GM23338 (cell line): ENCODE data around the gene MID1. TPM values are rescaled to one million over a fixed set of nuclear protein-coding genes. Genes with fewer than 3 reads are reported as not detected.
A peak's percentile ranks its signal among the peaks of the same experiment; 100 is the strongest.

Experiments
- ATAC-seq: fragments of 200-7000 bp; cut with Tn5 transposase; 3 replicates; pipeline ENCODE4 v1.9.1; 2020
- DNase-seq: peaks from one replicate; pipeline ENCODE4 v3.0.0-alpha.2; 2015; ENCODE audit warnings: low spot score
- H2AFZ ChIP-seq: fragments of 200-600 bp; sonication (generic); 2 replicates; pipeline ENCODE4 v1.8.0; 2016; ENCODE audit warnings: antibody characterized with exemption, mild to moderate bottlenecking, moderate library complexity
- H3F3A ChIP-seq: fragments of 200-600 bp; sonication (generic); replicated peaks from 2 replicates; pipeline ENCODE4 v1.8.0; 2017; ENCODE audit warnings: antibody characterized with exemption, mixed run types, low read depth
- H3K27ac ChIP-seq: fragments of 200-600 bp; sonication (generic); 2 replicates; pipeline ENCODE4 v1.6.1; 2016; ENCODE audit warnings: low read depth
- H3K27me3 ChIP-seq: fragments of 200-600 bp; sonication (generic); 2 replicates; pipeline ENCODE4 v1.8.0; 2016; ENCODE audit warnings: mild to moderate bottlenecking, mixed run types, moderate library complexity; ENCODE audit not compliant: insufficient read depth
- H3K36me3 ChIP-seq: fragments of 200-600 bp; sonication (generic); 2 replicates; pipeline ENCODE4 v1.8.0; 2016; ENCODE audit warnings: mild to moderate bottlenecking; ENCODE audit not compliant: insufficient read depth
- H3K4me1 ChIP-seq: fragments of 200-600 bp; sonication (generic); 2 replicates; pipeline ENCODE4 v1.8.0; 2016; ENCODE audit warnings: mild to moderate bottlenecking, moderate library complexity; ENCODE audit not compliant: insufficient read depth
- H3K4me2 ChIP-seq: fragments of 200-600 bp; sonication (generic); 2 replicates; pipeline ENCODE4 v1.7.1; 2017; ENCODE audit warnings: mixed run types
- H3K4me3 ChIP-seq: fragments of 200-600 bp; sonication (generic); 2 replicates; pipeline ENCODE4 v1.6.1; 2016; ENCODE audit warnings: mixed run types
- H3K79me2 ChIP-seq: fragments of 200-600 bp; sonication (generic); replicated peaks from 2 replicates; pipeline ENCODE4 v1.8.0; 2017; ENCODE audit warnings: mild to moderate bottlenecking; ENCODE audit not compliant: insufficient read depth
- H3K9me2 ChIP-seq: fragments of 200-600 bp; sonication (generic); 2 replicates; pipeline ENCODE4 v1.8.0; 2017; ENCODE audit not compliant: insufficient read depth
- H4K20me1 ChIP-seq: fragments of 200-600 bp; sonication (generic); replicated peaks from 2 replicates; pipeline ENCODE4 v1.8.0; 2017; ENCODE audit warnings: mild to moderate bottlenecking; ENCODE audit not compliant: insufficient read depth
- H3K27ac Mint-ChIP-seq: 2 replicates; pipeline ENCODE4 v1.8.0; 2020; ENCODE audit warnings: inconsistent platforms, mild to moderate bottlenecking, moderate library complexity, mixed read lengths
- H3K27me3 Mint-ChIP-seq: 3 replicates; pipeline ENCODE4 v1.8.0; 2022; ENCODE audit warnings: low read depth, mild to moderate bottlenecking, moderate library complexity, mixed read lengths, inconsistent platforms; ENCODE audit not compliant: insufficient read depth, poor library complexity
- H3K36me3 Mint-ChIP-seq: 3 replicates; pipeline ENCODE4 v1.8.0; 2021; ENCODE audit warnings: low read depth, mild to moderate bottlenecking, inconsistent platforms, moderate library complexity, mixed read lengths
- H3K4me1 Mint-ChIP-seq: 3 replicates; pipeline ENCODE4 v1.8.0; 2020; ENCODE audit warnings: mild to moderate bottlenecking, inconsistent platforms, mixed read lengths
- H3K4me3 Mint-ChIP-seq: 3 replicates; pipeline ENCODE4 v1.8.0; 2021; ENCODE audit warnings: moderate library complexity, mild to moderate bottlenecking, inconsistent platforms, mixed read lengths
- H3K9me3 Mint-ChIP-seq: 3 replicates; pipeline ENCODE4 v1.8.0; 2020; ENCODE audit warnings: moderate library complexity, mild to moderate bottlenecking, inconsistent platforms, mixed read lengths
- CREB1 ChIP-seq: fragments of 250-450 bp; sonication (Bioruptor Pico); IDR thresholded peaks from 2 replicates; pipeline ENCODE4 v1.5.0; 2020; ENCODE audit warnings: low read depth, mild to moderate bottlenecking, moderate library complexity
- CTCF ChIP-seq, 2 experiments: fragments of 200-600 bp in 1 of 2; sonication (generic) in 1 of 2; conservative IDR thresholded peaks; 2 replicates each; pipeline versions ENCODE4 v1.5.1 to v1.6.1; 2016 to 2017; ENCODE audit warnings: antibody characterized with exemption in 2 of 2, low read depth in 2 of 2, mild to moderate bottlenecking in 2 of 2, moderate library complexity in 1 of 2
- ETS1 ChIP-seq: IDR thresholded peaks from 2 replicates; pipeline ENCODE4 v1.6.1; 2016; ENCODE audit warnings: antibody characterized with exemption
- REST ChIP-seq: IDR thresholded peaks from one replicate; pipeline ENCODE4 v1.6.1; 2018; ENCODE audit warnings: antibody characterized with exemption; ENCODE audit not compliant: unreplicated experiment
- ZNF114 ChIP-seq: fragments of 250-450 bp; sonication (Bioruptor Pico); IDR thresholded peaks from 2 replicates; pipeline ENCODE4 v1.5.0; 2020; ENCODE audit warnings: mild to moderate bottlenecking, moderate library complexity
- polyA plus RNA-seq: library from polyadenylated mRNA; unstranded; fragments of >200 nt; fragmentation: Nextera tagmentation; extraction: Ambion mirVana; gene quantifications from 2 replicates; pipeline ENCODE4 v1.2.1, GENCODE V29; 2016
- total RNA-seq: library from RNA; depleted of rRNA; stranded (reverse); fragments of >200 nt; shearing (Covaris generic); gene quantifications from 2 replicates; pipeline ENCODE4 v1.2.3, GENCODE V29; 2014

Gene MID1
- total and polyA plus RNA-seq, 2 experiments from 2014 or later = 27.2 to 39.3 TPM

GRCh38 chrX:10628906-10629305 is 8.5 kb upstream of the MID1 start (continued):
- TF ChIP-seq REST (no peak), CTCF (conservative IDR thresholded peaks at IDR 0.05; ENCODE audit: low read depth in 2 of 2) (no peak), ETS1 (no peak), ZNF114 (CRISPR knock-in tag) (no peak)

- Mint-ChIP-seq H3K4me3 (no peak overlapping the region), H3K27me3 (no peaks in the 10 kb centered on the region), H3K36me3 (no peaks in the 10 kb centered on the region), H3K9me3 (no peaks in the 10 kb centered on the region), H3K4me1 (peaks cover 29% of the 10 kb centered on the region), H3K27ac (0 out of 2 replicates have a peak overlapping the region, but pooled peaks have one; percentile 10)
- ATAC-seq (no peak), DNase-seq (no peak)
- peaks cover 27% of the 10 kb centered on the region for H3K79me2 ChIP-seq
- no peak overlapping the region for H3K4me2 ChIP-seq
- no peaks in the 10 kb centered on the region for H3K27me3 ChIP-seq
- H3K27ac ChIP-seq = no peak overlapping the region
- no peaks in the 10 kb centered on the region for H3K9me2 ChIP-seq
- H3K4me3 ChIP-seq = no peak overlapping the region
- no peaks in the 10 kb centered on the region for H3K36me3 ChIP-seq
- 0 out of 2 replicates have a peak, but pooled peaks cover 3% of the 10 kb centered on the region for H3F3A ChIP-seq
- H2AFZ ChIP-seq = no peak overlapping the region
- H3K4me1 ChIP-seq = peaks cover 7% of the 10 kb centered on the region
- TF ChIP-seq CTCF (conservative IDR thresholded peaks at IDR 0.05; ENCODE audit: low read depth in 2 of 2) (no peak), CREB1 (CRISPR knock-in tag) (no peak)
- no peaks in the 10 kb centered on the region for H4K20me1 ChIP-seq
Measured at GRCh38 chrX:10622197-10622596, 1.8 kb upstream of the MID1 start.
